Glomerular visceral epithelial cell (primary cell): ENCODE results near the gene MAGEA1.
"Not testable (repeated sequence)": the region's sequence is repeated elsewhere in the genome, so short reads cannot be mapped to it uniquely, and the experiment has no call there.

ENCODE experiments used
- DNase-seq: peaks from one replicate; pipeline ENCODE4 v3.0.0-alpha.2; 2016; ENCODE audit errors: extremely low spot score

The MAGEA1 gene

GRCh38 chrX:153179131-153179530 is at the start of gene MAGEA1:
Gene MAGEA1, plus strand, starts transcription at chrX:153179284. Its CDS starts 3,106 bp downstream, at chrX:153182390.
- DNase-seq, result no peak

- not testable (repeated sequence) for DNase-seq
These were observed 46.2 kb upstream of the MAGEA1 start for GRCh38 chrX:153132924-153133323.

GRCh38 chrX:153139074-153139473 is 40.0 kb upstream of the MAGEA1 start:
- not testable (repeated sequence) for DNase-seq

- not testable (repeated sequence) for DNase-seq
These were observed 32.8 kb upstream of the MAGEA1 start for GRCh38 chrX:153146288-153146687.

- DNase-seq, result no peak
These were observed 25.6 kb upstream of the MAGEA1 start for GRCh38 chrX:153153516-153153915.

GRCh38 chrX:153157450-153157849 is 21.6 kb upstream of the MAGEA1 start:
- DNase-seq, result no peak

- no peak for DNase-seq
These were observed 20.8 kb upstream of the MAGEA1 start for GRCh38 chrX:153158319-153158718.

GRCh38 chrX:153161952-153162351 is 17.1 kb upstream of the MAGEA1 start:
- no peak for DNase-seq

GRCh38 chrX:153164733-153165132 is 14.4 kb upstream of the MAGEA1 start:
- no peak for DNase-seq

GRCh38 chrX:153168423-153168822 is 10.7 kb upstream of the MAGEA1 start:
- not testable (repeated sequence) for DNase-seq

- DNase-seq, result no peak
These were observed 2.7 kb downstream of the MAGEA1 start for GRCh38 chrX:153181822-153182221.

GRCh38 chrX:153184787-153185186 is 5.7 kb downstream of the MAGEA1 start:
- DNase-seq, result no peak

- no peak for DNase-seq
These were observed 11.3 kb downstream of the MAGEA1 start for GRCh38 chrX:153190381-153190780.

GRCh38 chrX:153200462-153200861 is 21.4 kb downstream of the MAGEA1 start:
- no peak for DNase-seq

GRCh38 chrX:153206425-153207046 is 27.5 kb downstream of the MAGEA1 start:
- no peak for DNase-seq

GRCh38 chrX:153209347-153209746 is 30.3 kb downstream of the MAGEA1 start:
- no peak for DNase-seq

GRCh38 chrX:153214934-153215333 is 35.9 kb downstream of the MAGEA1 start:
- no peak for DNase-seq

- DNase-seq, result no peak
These were observed 37.8 kb downstream of the MAGEA1 start for GRCh38 chrX:153216926-153217325.

GRCh38 chrX:153225438-153226098 is 46.5 kb downstream of the MAGEA1 start:
- DNase-seq, result no peak

- peak; percentile 29 for DNase-seq
These were observed 47.5 kb downstream of the MAGEA1 start for GRCh38 chrX:153226344-153227185.
